B cell (primary cell): ENCODE measurements around the gene ODR4. TPM values are rescaled to one million over a fixed set of nuclear protein-coding genes. Genes with fewer than 3 reads are reported as not detected.

Experiments
- ATAC-seq: fragments of 200-7000 bp; cut with Tn5 transposase; one replicate; pipeline ENCODE4 v1.10.0; 2021; ENCODE audit warnings: low read depth, mild to moderate bottlenecking, moderate number of reproducible peaks, moderate library complexity
- CTCF ChIA-PET: fragments of 350-600 bp; sonication (Branson Sonifier 250); formaldehyde crosslinking; loops from one replicate; lab custom pipeline; 2021; ENCODE audit warnings: antibody characterized with exemption, inconsistent platforms; lab: Charles Lee
- POLR2A ChIA-PET: fragments of 350-600 bp; sonication (Branson Sonifier 250); formaldehyde crosslinking; loops from one replicate; lab custom pipeline; 2021; ENCODE audit warnings: antibody characterized with exemption; lab: Charles Lee
- DNase-seq: peaks from one replicate; pipeline ENCODE4 v3.0.0; 2013
- H2AFZ ChIP-seq: 2 replicates; pipeline ENCODE4 v1.6.1; 2012; ENCODE audit warnings: mild to moderate bottlenecking, low read depth, low read length; ENCODE audit not compliant: insufficient read depth, poor library complexity, severe bottlenecking
- H3K27ac ChIP-seq, 2 donors: 1 replicate in 1 of 2; 2 replicates in 1 of 2; pipeline ENCODE4 v1.5.1; 2012 to 2013; ENCODE audit warnings: low read length in 2 of 2, mild to moderate bottlenecking in 2 of 2, moderate library complexity in 1 of 2
- H3K27me3 ChIP-seq, 4 experiments: fragments of 200-600 bp in 1 of 4; sonication (generic) in 1 of 4; replicated peaks in 1 of 4; 1 replicate in 2 of 4; 2 replicates in 2 of 4; pipeline versions ENCODE4 v1.6.1 to v1.7.0; 2013 to 2016; ENCODE audit warnings: low read length in 3 of 4, mild to moderate bottlenecking in 2 of 4, mixed read lengths in 1 of 4, moderate library complexity in 1 of 4; ENCODE audit not compliant: insufficient read depth in 4 of 4, control insufficient read depth in 3 of 4; ENCODE audit errors: control extremely low read depth in 1 of 4
- H3K36me3 ChIP-seq, 2 experiments: replicated peaks in 1 of 2; 1 replicate in 1 of 2; 2 replicates in 1 of 2; pipeline versions ENCODE4 v1.6.1 to v1.7.1; 2013; ENCODE audit warnings: low read length in 1 of 2; ENCODE audit not compliant: insufficient read depth in 2 of 2, control insufficient read depth in 1 of 2; ENCODE audit errors: control extremely low read depth in 1 of 2, extremely low read depth in 1 of 2
- H3K4me1 ChIP-seq, 2 donors: fragments of 200-600 bp in 1 of 2; sonication (generic) in 1 of 2; 1 replicate in 1 of 2; 2 replicates in 1 of 2; pipeline versions ENCODE4 v1.5.1 to v1.6.1; 2013 to 2017; ENCODE audit warnings: low read length in 2 of 2; ENCODE audit not compliant: control insufficient read depth in 2 of 2, insufficient read depth in 2 of 2
- H3K4me2 ChIP-seq: replicated peaks from 2 replicates; pipeline ENCODE3; 2012; ENCODE audit warnings: mild to moderate bottlenecking, low read depth, low read length; ENCODE audit not compliant: poor library complexity, severe bottlenecking
- H3K4me3 ChIP-seq, 5 experiments: fragments of 200-600 bp in 1 of 5; sonication (generic) in 1 of 5; 1 replicate in 3 of 5; 2 replicates in 2 of 5; pipeline versions ENCODE4 v1.5.1 to v1.7.0; 2011 to 2016; ENCODE audit warnings: low read length in 4 of 5, mild to moderate bottlenecking in 4 of 5, low read depth in 2 of 5, control low read depth in 1 of 5, moderate library complexity in 1 of 5; ENCODE audit not compliant: insufficient read depth in 1 of 5; ENCODE audit errors: control extremely low read depth in 1 of 5, extremely low read depth in 1 of 5
- H3K79me2 ChIP-seq: fragments of 200-600 bp; sonication (generic); one replicate; pipeline ENCODE4 v1.6.0; 2016; ENCODE audit warnings: low read length; ENCODE audit not compliant: control insufficient read depth, insufficient read depth
- H3K9ac ChIP-seq: fragments of 200-600 bp; sonication (generic); 2 replicates; pipeline ENCODE4 v1.6.1; 2017; ENCODE audit warnings: mild to moderate bottlenecking, low read length, moderate library complexity
- H3K9me3 ChIP-seq, 3 donors: one replicate each; pipeline versions ENCODE4 v1.6.1 to v1.7.1; 2013; ENCODE audit warnings: low read length in 2 of 3; ENCODE audit not compliant: control insufficient read depth in 2 of 3, insufficient read depth in 1 of 3; ENCODE audit errors: control extremely low read depth in 1 of 3
- H4K20me1 ChIP-seq: 2 replicates; pipeline ENCODE4 v1.6.0; 2012; ENCODE audit warnings: mild to moderate bottlenecking, low read length; ENCODE audit not compliant: insufficient read depth, control insufficient read depth, poor library complexity, severe bottlenecking
- H3K27ac Mint-ChIP-seq: one replicate; pipeline ENCODE4 v1.8.0; 2021; ENCODE audit warnings: mixed read lengths
- H3K27me3 Mint-ChIP-seq: one replicate; pipeline ENCODE4 v1.8.0; 2021; ENCODE audit warnings: mixed read lengths
- H3K4me1 Mint-ChIP-seq: one replicate; pipeline ENCODE4 v1.8.0; 2021; ENCODE audit warnings: mixed read lengths
- H3K4me3 Mint-ChIP-seq: one replicate; pipeline ENCODE4 v1.8.0; 2021; ENCODE audit warnings: mixed read lengths
- H3K9me3 Mint-ChIP-seq: one replicate; pipeline ENCODE4 v1.8.0; 2022; ENCODE audit warnings: mixed read lengths; ENCODE audit not compliant: insufficient read depth
- EZH2 ChIP-seq: IDR thresholded peaks from 2 replicates; pipeline ENCODE4 v1.6.1; 2012; ENCODE audit warnings: borderline replicate concordance, low read depth, mild to moderate bottlenecking, moderate library complexity, low read length; ENCODE audit not compliant: insufficient read depth, poor library complexity, severe bottlenecking
- WGBS: methylation state at CpG from one replicate; pipeline ENCODE4 v1.1.5; 2013; ENCODE audit warnings: missing lambda C conversion rate; ENCODE audit not compliant: insufficient coverage; 5-methylcytosine and 5-hydroxymethylcytosine counted together
- intact Hi-C: fragments of 100-400 bp; cut with micrococcal nuclease; formaldehyde crosslinking; loops from one replicate; pipeline ENCODE4 v1.10.0; 2022
- polyA plus RNA-seq: library from polyadenylated mRNA; depleted of rRNA; stranded (reverse); fragments of >200 nt; gene quantifications from 2 replicates; pipeline ENCODE4 v1.2.3, GENCODE V29; 2012
- total RNA-seq, 2 donors: library from RNA; stranded (reverse); fragments of 120-200 nt in 1 of 2; gene quantifications; 1 replicate in 1 of 2; 2 replicates in 1 of 2; pipeline versions ENCODE4 v1.2.3 to v1.2.4, GENCODE V29; 2013 to 2022
- TF ChIP-seq, protein P1 (sequence below): fragments of 200-600 bp; IDR thresholded peaks from one replicate; pipeline ENCODE4 v1.8.0; 2022; ENCODE audit warnings: antibody characterized with exemption, mild to moderate bottlenecking

The ODR4 gene
- total and polyA plus RNA-seq, 2 donors (not counting 1 experiment from before 2014, with no cell fraction given), result 6.6 to 15.0 TPM

DNA sequence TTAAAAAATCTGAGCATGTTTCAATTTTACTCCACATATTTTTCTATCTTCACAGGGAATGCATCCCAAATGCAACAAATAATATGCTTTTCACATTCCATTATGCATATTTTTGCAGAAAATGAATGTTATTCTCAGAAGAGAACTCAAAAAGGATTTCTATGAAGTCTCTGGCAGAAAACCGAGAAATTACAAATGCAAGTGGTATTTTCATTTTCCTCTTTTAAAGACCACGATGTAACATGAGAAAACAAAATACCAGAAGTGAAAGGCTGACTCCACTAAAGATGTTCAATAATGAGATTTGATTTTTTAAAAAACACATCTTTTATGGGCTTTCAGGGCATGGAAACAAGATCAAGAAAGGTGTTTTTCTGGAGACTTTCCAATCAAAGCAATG lies 90.3 kb downstream of the ODR4 start:
- Histone ChIP-seq H2AFZ (no peak overlapping the region), H3K27me3 (no peaks in the 10 kb centered on the region), H3K27ac (no peak overlapping the region), H3K79me2 (no peaks in the 10 kb centered on the region), H3K4me3 (no peak overlapping the region), H3K4me1 (no peaks in the 10 kb centered on the region), H3K9me3 (no peaks in the 10 kb centered on the region), H3K4me2 (no peak overlapping the region), H4K20me1 (no peaks in the 10 kb centered on the region), H3K36me3 (no peaks in the 10 kb centered on the region), H3K9ac (no peak overlapping the region)
- TF ChIP-seq, protein P1, sequence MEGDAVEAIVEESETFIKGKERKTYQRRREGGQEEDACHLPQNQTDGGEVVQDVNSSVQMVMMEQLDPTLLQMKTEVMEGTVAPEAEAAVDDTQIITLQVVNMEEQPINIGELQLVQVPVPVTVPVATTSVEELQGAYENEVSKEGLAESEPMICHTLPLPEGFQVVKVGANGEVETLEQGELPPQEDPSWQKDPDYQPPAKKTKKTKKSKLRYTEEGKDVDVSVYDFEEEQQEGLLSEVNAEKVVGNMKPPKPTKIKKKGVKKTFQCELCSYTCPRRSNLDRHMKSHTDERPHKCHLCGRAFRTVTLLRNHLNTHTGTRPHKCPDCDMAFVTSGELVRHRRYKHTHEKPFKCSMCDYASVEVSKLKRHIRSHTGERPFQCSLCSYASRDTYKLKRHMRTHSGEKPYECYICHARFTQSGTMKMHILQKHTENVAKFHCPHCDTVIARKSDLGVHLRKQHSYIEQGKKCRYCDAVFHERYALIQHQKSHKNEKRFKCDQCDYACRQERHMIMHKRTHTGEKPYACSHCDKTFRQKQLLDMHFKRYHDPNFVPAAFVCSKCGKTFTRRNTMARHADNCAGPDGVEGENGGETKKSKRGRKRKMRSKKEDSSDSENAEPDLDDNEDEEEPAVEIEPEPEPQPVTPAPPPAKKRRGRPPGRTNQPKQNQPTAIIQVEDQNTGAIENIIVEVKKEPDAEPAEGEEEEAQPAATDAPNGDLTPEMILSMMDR, result no peak
- no peak for TF ChIP-seq EZH2
- intact Hi-C loops, result no loop called here
- no CpG with 5 or more reads among the region's 2 CpGs for WGBS
- CTCF ChIA-PET, result no interaction called here
- ATAC-seq (no peak), DNase-seq (no peak)
- POLR2A ChIA-PET, result no interaction called here
- Mint-ChIP-seq H3K27ac (no peak overlapping the region), H3K4me1 (no peaks in the 10 kb centered on the region), H3K4me3 (no peak overlapping the region), H3K27me3 (peaks cover 3% of the 10 kb centered on the region), H3K9me3 (no peaks in the 10 kb centered on the region)

Other genes with a start within 250 kb of the ODR4 start
- gene PRG4, start 79.6 kb upstream of the ODR4 start, total RNA-seq, result 0.07 TPM in 1 of 2 replicates, not detected in the other
- gene PRG4, start 79.6 kb upstream of the ODR4 start, polyA plus RNA-seq, result not detected in 2 replicates
- 141 and 144 TPM in 2 replicates for gene TPR, start 585 bp upstream of the ODR4 start, total RNA-seq
- 19.9 and 30.0 TPM in 2 replicates for gene TPR, start 585 bp upstream of the ODR4 start, polyA plus RNA-seq
- not detected in 2 replicates for gene PDC, start 85.3 kb downstream of the ODR4 start, total RNA-seq
- not detected in 2 replicates for gene PDC, start 85.3 kb downstream of the ODR4 start, polyA plus RNA-seq